Measurements from ENCODE around the gene ZDHHC14.
"Not testable (repeated sequence)": the region's sequence is repeated elsewhere in the genome, so short reads cannot be mapped to it uniquely, and the experiment has no call there.

- TF ChIP-seq CTCF (conservative IDR thresholded peaks at IDR 0.05 in 1 of 2, IDR thresholded peaks at IDR 0.05 in 1 of 2; ENCODE audit: extremely low read depth in 1 of 2, insufficient read depth in 1 of 2, low read depth in 1 of 2, low read length in 2 of 2); EZH2 (IDR thresholded peaks at IDR 0.05; ENCODE audit: borderline replicate concordance, low read length): not testable (repeated sequence)
Measured at GRCh38 chr6:157706351-157706750, 325.4 kb downstream of the ZDHHC14 start.
